ENCODE data around the gene CERT1.

The CERT1 gene

DNA sequence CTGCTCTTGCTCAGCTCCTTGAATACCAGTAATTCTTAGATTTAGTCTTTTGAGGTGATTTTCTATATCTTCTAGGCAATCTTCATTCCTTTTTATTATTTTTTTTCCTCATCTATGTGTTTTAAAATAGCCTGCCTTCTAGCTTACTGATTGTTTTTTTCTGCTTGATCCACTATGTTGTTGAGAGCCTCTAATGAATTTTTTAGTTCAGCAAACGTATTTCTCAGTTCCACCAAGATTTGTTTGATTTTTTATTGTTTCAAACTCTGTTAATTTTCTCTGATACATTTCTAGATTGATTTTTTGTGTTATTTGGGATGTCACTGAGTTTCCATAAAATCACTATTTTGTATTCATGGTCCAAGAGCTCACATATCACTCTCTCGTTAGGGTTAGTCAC, 9.8 kb upstream of the CERT1 start:
- TF ChIP-seq, protein P1, sequence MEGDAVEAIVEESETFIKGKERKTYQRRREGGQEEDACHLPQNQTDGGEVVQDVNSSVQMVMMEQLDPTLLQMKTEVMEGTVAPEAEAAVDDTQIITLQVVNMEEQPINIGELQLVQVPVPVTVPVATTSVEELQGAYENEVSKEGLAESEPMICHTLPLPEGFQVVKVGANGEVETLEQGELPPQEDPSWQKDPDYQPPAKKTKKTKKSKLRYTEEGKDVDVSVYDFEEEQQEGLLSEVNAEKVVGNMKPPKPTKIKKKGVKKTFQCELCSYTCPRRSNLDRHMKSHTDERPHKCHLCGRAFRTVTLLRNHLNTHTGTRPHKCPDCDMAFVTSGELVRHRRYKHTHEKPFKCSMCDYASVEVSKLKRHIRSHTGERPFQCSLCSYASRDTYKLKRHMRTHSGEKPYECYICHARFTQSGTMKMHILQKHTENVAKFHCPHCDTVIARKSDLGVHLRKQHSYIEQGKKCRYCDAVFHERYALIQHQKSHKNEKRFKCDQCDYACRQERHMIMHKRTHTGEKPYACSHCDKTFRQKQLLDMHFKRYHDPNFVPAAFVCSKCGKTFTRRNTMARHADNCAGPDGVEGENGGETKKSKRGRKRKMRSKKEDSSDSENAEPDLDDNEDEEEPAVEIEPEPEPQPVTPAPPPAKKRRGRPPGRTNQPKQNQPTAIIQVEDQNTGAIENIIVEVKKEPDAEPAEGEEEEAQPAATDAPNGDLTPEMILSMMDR (IDR thresholded peaks at IDR 0.05): no peak

DNA sequence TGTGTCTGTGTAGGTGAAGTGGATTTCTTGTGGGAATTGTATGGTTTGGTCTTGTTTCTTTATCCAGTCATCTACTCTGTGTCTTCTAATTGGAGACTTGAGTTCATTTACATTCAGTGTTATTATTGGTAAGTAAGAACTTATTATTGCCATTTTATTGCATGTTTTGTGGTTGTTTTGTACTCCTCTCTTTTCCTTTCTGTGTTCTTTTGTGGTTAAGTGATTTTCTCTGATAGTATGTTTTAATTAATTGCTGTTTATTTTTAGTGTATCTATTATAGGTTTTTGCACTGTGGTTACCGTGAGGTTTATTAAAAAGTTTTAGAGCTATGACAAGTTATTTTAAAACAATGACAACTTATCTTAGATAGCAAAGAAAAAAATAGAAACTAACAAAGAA, 8.3 kb upstream of the CERT1 start:
- TF ChIP-seq, protein P1 (IDR thresholded peaks at IDR 0.05): no peak

DNA sequence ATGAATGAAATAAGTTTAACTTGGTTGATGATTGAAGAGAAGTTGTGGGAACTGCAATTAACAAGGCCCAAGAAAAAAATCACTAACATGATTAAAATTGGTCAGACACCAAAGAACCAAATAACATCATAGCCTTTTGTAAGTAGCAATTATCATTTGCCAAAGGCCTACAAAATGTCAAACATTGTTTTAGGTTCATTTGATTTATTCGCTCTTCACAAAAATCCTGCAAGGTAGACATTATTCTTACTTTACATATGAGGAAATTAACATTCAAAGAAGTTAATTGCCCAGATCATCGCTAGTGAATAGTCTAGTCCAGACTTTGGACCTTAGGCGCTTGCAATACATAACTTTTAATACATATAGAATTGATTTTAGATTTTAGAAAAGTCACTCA, 2.9 kb upstream of the CERT1 start:
- TF ChIP-seq, protein P1 (IDR thresholded peaks at IDR 0.05): no peak

DNA sequence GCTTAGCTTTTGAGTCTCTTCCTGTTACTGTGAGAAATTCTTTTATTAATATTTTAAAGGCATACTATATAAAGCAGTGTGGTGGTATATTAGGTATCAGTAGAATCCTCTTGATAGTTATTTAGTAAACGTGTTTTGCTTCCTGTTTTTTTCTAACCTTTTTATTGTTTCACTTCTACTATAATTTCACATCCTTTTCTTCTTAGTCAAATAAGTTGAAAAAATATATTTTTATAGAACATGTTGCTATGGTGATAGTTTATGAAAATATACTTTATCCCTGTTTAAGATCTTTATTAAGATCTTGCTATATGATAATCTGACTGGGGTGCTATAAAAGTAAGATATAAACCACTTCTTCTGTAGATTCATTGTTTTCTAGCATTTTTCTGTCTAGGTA, 2.4 kb upstream of the CERT1 start:
- TF ChIP-seq, protein P1 (IDR thresholded peaks at IDR 0.05): no peak

DNA sequence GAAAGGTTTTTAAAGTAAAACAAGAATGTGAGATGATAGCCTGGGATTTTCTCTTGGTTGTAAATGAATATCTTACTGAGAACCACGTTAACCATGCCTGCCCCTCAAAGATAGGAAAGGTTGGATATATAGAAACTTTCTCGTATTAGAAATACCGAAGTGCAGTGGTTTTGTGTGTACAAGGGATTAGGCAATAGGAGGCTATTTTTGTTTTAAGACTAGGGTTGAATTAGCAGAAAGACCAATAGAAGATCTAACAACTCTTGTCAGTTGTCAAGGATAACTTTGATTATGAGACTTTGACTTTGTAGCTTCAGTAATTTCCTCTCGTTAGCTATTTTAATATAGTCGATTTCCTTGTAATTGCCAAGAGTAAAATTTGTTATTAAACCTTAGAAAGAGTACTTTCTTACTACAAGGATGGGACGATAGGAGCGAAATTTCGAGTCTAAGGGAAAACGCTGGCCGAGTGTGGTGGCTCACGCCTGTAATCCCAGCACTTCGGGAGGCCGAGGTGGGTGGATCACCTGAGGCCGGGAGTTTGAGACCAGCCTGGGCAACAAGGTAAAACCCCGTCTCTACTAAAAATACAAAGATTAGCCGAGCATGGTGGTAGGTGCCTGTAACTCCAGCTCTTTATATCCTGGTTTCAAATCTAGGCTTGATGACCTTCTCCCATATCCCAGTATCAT, 1.1 kb upstream of the CERT1 start:
- TF ChIP-seq, protein P1 (IDR thresholded peaks at IDR 0.05): no peak

DNA sequence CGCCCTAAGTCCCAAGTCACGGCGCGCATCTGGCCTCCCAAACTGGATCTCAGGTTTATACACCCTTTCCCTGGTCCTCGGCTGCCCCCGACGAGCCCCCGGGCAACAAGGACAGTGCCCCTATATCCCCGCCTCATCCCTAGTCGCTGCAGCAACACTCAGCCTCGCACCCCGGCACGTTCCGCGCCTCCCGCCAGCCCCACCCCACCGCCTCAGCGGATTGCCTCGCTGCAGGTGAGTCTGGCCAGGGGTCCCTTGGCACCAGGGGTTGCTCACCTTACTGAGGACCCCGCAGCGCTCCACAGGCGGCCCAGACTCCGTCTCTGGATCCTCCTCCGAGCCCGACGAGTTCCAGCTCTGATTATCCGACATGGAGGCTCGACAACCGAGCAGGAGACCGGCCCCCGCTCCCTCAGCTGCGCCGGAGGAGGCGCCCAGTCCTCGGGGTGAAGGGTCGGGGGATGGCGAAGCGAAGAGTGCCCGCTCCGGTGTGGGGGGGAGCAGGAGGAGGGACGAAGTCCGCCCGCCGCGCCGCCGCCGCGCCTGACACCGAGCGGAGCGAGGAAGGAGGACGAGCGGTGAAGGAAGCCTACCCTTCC, 494 bp downstream of the CERT1 start:
- TF ChIP-seq, protein P1 (IDR thresholded peaks at IDR 0.05): no peak

DNA sequence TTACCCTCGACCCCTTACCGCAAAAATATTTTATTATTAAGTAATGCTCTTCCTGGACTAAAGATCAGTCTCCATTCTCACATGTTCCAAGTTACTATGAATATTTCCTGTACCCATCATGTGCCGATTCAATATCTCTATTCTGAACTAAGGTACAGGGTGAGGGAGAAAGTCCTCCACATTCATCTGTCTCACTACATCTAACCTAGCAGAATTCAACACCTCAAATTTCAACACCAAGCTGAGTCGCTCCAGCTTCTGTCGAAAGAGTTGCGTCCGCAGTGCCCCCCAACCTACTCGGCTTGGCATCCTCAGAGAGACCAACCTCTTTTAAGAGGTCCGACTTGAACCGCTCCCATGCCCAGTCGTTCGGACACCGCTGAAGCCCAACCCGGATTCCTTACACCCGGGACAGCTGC, 1.0 kb downstream of the CERT1 start:
- TF ChIP-seq, protein P1 (IDR thresholded peaks at IDR 0.05): no peak

Measured in LNCAP (cell line).